CD4-positive, alpha-beta T cell treated with Interleukin-6 for 4 hours (primary cell): Measurements from ENCODE around the gene TGFB2.

ENCODE experiments used
- DNase-seq: peaks from one replicate; pipeline ENCODE4 v3.0.0-alpha.2; 2020; ENCODE audit warnings: mixed read lengths

TGFB2 gene

DNA sequence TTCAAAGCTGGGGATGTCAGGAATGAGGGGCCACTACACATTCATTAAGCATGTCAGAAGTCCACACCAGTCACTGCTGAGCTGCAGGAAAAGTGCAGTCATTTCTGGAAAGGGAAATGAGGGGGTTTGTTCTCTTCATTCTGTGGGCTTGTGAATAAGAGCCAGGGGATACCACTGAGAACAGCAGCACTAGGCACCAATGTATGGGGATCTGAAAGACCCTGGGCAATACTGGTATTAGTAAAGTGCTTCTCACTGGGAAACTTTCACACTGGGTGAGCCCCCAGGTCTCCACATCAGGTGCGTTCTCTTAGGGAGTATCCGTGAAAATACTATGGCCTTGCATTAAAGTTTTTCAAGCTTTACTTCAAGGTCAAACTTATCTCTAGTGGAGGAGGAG, 49.9 kb downstream of the TGFB2 start:
- no peak for DNase-seq

GRCh38 chr1:218395916-218396315, 50.8 kb downstream of the TGFB2 start:
- DNase-seq: no peak

- DNase-seq: no peak
Measured at GRCh38 chr1:218397752-218398339, 52.7 kb downstream of the TGFB2 start.

DNA sequence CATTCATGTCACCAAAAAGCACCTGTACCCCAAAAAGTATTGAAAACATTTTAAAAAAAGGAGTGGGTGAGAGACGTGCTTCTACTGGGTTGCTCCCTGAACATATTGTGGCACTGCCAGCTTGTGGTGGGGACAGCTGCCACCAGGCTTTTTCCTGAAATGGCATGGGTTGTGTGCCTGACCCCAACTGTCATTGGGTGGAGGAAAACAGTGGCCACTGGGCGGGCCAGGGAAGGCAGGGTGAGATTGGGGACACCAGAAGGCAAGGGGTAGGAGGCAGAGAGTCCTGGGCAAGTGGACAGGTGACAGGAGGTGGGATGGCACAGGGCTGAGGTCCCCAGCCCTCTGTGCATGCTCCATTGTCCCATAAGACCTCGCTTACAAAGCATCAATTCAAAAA, 55.5 kb downstream of the TGFB2 start:
- DNase-seq: no peak

DNA sequence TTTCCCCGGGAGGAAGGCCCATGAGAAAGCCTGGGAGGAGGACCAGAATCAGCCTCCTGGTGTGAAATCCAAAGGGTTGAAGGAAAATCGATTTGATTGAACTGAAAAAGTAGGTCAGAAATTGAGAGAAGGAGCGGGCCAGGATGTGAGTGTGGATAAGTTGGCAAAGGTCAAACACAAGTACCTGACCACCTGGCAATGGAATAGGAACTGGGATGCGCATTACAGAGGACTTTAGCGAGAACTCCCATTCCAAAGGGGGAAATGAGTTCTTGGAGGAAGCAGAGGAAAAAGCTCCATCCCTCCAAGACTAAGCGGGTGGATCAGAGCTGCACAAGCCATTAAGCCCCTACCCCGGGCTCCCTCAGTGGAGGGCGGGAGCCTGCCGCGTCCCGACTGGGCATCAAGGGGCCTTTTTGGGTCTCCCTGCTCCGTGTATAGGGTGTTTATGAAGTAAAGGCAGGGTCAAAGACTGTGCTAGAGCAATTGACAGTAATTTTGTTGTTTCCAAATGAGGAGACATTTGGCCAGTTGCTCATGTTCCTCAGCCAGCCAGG, 56.4 kb downstream of the TGFB2 start:
- no peak for DNase-seq

GRCh38 chr1:218401998-218402785, 57.1 kb downstream of the TGFB2 start:
- DNase-seq: no peak

DNA sequence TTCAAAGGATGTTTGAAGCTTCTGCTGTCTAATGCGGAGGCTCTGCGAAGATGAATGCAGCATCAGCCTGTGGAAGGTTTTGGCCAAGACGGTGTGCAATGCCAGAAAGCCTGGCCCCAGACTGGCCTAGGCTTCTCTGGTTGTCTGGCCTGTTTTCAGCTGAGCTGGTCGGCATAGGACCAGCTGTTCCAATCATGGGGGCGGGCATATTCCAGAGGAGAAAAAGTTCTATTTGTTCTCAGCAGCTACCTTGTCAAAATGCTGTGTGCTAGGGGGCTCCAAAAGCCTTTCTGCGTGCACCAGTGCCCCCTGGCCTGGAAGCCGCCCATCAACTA, 57.6 kb downstream of the TGFB2 start:
- DNase-seq: no peak

DNA sequence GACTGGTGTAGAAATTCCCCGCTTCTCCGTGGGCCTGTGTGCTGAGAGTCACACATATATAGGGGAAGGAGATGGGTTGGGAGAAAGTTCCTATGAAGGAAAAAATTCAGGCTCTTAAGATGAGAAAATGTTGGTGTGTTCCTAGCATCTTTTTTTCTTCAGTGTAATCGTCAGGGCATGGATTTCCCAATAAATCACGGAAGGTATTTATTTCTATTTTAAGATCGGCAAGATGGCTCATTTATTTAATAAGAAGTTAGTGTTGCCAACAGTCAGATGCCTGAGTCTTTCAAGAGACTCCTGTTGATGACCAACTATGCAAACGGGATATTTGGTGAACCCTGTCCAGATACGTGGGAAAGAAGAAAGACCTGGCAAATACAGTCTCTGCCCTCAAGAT, 58.2 kb downstream of the TGFB2 start:
- no peak for DNase-seq

DNA sequence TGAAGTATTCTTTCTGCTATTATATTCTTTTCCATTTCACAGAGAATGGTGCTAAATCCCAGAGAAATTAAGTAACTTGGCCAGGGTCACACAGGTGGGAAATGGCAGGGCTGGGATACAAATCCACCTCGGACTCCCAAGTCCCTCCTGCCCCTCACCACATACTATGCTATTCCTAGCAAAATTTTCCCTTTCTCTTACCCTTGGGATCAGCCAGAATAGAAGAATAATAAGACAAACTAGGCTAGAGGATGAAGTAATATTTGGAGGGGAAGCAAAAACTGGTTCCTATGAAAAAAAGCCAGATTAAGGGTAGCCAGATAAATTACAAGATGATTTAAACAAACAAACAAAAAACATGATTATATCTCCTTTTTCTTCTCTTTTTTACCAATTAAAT, 62.5 kb downstream of the TGFB2 start:
- no peak for DNase-seq

DNA sequence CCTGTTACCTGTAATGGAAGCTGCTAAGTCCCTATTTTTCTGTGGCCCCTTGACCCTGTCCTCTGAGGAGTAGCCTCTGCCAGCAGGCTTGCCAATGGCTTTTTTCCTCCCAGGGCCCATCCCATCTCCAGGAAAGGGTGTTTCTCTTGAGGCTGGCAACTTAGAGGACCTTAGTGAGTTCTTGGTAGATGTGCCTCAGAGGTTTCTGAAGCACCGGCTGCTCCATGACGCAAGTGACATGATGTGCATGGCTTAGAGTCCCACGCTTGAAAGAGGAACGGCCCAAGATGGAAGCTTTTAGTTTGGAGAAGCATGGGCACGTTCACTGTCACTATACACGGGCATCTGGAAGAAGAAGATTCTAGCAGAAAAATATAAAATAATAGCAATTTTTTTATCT, 63.0 kb downstream of the TGFB2 start:
- DNase-seq: no peak

GRCh38 chr1:218408942-218409341, 63.8 kb downstream of the TGFB2 start:
- no peak for DNase-seq

DNA sequence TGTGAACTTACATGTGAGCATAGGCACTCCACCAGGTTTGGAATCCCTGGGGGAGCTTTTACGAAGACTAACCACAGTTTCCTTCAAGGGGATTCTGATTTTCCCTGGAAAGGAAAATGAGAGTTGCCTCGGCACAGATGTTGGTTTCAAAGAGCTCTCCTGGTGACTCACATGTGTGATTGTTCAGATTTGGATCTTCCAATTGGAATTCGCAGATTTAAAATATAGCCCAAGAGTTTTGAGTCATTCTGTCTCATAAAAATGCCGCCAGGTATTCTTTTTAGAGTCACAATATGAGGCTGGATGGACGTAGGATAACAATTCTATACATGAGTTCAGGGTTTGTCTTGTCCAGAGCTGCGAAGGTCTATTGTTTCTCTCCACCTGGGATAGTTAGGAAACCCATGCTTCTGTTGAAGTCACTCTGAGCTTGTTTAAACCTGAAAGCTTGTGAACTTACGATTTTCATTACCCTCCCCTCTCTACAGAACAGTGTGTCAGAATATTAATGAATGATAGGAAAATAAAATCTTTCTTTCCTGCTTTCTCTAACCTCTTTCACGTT, 64.9 kb downstream of the TGFB2 start:
- no peak for DNase-seq

DNA sequence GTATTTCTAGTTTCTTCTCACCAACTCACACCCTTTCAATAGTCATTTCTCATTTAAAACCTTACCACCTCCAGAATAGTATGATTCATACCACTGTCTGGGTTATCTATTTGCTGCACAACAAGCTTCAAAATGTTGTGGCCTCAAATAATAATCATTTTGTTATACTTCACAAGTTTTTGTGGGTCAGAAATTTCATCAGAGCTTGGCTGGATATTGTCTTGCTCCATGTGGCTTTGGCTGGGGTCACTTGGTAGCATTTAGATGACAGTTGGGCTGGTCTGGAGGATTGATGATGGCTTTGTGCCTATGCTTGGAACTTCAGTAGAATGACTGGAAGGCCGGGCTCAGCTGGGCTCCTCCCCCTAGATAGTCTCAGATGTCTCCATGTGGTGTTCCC, 66.0 kb downstream of the TGFB2 start:
- no peak for DNase-seq

DNA sequence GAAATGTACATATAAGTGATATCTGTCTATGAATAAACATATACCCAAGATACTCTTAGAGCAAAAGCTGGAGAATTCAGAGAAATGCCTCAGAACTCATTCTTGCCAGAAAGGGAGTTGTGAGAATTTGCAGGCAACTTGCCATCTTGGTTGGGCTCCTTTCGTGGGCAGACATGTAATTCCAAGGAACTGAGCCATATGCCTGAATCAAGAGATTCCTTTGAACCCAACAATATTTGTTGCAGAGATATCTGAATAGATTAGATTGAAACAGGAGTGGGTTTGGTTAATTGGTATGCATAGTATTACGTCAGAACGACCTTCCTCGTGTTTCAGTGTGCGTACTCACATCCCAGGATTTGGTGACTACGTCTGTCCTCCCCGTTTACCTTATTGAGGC, 67.0 kb downstream of the TGFB2 start:
- no peak for DNase-seq

DNA sequence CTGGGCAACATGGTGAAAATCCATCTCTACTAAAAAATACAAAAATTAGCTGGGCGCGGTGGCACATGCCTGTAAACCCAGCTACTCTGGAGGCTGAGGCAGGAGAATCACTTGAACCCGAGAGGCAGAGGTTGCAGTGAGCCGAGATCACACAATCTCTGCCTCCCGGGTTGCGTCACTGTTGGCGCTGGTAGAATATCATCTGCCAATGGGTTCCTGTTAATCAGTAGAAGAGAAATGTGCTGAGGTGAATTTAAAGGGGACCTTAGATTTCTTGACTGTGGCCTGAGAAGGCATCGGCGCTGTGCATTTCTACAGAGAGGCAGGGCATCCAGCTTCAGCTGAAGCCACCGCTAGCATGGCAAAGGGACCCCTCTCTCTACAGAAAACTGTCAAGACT, 68.0 kb downstream of the TGFB2 start:
- no peak for DNase-seq

DNA sequence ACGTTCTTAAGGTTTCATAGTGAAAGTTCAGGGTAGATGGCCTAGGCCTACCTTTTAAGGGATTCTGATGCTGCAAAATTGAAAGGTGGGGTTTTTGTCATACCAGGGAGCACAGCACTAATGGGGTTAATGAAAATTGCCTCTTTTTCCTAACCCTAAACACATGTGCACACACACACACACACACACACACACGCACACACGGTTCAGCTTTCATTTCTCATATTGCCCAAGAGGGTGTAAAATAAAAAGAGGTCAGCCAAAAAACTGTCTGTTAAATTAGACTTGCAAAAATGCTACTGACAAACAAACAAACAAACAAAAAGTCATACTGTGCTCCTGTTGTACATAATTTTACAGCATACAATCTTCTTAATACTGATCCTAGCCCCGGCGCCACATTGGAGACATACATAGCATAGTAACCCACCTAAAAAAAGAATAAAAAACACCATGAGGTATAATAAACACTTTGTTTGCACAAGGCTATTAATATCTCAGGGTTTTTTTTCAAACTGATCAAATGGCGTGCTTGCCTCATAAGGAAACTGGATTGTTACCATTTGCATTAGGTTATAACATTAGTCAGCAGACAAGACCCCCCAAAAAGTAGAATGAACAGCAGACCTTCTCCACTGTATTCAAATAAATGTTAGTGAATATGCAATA, 69.1 kb downstream of the TGFB2 start:
- DNase-seq: no peak

- DNase-seq: no peak
Measured at GRCh38 chr1:218415726-218416125, 70.6 kb downstream of the TGFB2 start.

GRCh38 chr1:218421531-218421930, 76.4 kb downstream of the TGFB2 start:
- no peak for DNase-seq

- no peak for DNase-seq
Measured at GRCh38 chr1:218424502-218424901, 79.4 kb downstream of the TGFB2 start.

DNA sequence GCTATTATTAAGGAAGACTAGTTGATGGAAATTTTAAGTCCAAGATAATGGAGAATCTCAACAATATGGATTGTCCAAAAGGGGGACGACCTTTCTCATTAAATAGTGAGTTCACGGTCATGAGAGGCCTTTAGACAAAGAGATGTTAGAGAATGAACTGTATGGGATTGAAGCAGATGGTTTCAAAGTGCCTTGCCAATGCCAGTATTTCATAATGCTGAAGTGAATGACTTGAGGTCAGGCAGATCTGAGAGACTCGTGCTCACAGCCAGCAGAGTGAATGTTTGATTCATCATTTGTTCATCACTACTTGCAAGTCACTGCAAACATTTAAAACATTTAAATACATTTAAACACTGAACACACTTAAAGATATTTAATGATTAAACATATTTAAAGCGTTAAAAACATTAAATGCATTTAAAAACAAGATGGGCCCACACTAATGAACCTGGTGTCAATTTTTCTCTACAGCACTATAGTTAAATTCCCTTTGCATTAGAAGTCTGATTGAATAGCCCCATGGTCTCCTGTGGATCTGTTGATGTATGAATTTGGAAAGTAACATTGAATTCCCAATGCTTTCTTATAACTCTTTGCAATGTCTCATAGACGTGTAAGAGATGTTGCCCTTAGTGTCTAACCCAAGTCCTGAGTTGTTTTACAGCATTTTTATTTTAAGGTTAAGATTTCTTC, 80.7 kb downstream of the TGFB2 start:
- no peak for DNase-seq

GRCh38 chr1:218426343-218426657, 81.2 kb downstream of the TGFB2 start:
- no peak for DNase-seq

DNA sequence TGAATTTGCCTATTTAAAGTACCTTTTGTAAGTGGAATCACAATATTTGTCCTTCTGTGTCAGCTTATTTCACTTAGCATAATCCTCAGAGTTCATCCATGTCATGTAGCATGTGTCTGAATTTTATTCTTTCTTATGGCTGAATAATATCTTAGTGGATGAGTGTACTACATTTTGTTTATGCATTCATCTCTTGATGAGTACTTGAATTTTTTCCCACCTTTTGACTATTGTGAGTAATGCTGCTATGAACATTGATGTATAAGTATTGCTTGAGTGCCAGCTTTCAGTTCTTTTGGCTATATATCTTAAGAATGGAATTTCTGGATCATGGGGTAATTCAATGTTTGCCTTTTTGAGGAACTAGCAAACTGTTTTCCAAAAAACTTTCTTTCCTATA, 84.2 kb downstream of the TGFB2 start:
- DNase-seq: no peak

DNA sequence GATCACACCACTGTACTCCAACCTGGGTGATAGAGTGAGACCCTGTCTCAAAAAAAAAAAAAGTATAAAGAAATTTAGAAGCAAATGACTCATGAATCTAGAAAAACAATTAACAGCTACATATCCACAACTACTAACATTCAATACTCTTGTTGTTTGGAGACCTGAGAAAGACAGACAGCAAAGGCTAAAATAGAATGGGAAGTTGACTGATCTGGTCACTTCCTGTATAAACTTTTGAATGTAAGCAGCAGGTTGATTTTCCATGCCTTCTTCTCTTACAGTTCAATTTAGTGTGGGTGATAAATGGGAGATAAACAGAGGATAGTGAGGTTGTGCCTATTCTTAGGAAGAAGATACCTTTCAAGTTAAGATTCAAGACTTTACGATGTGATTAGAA, 85.2 kb downstream of the TGFB2 start:
- DNase-seq: no peak
